Fibroblast of skin of right quadriceps (primary cell): ENCODE measurements around the gene OTOS.
A peak's percentile ranks its signal among the peaks of the same experiment; 100 is the strongest.

ENCODE experiments used
- DNase-seq: peaks from one replicate; pipeline ENCODE4 v3.0.0-alpha.2; 2013

The OTOS gene

DNA sequence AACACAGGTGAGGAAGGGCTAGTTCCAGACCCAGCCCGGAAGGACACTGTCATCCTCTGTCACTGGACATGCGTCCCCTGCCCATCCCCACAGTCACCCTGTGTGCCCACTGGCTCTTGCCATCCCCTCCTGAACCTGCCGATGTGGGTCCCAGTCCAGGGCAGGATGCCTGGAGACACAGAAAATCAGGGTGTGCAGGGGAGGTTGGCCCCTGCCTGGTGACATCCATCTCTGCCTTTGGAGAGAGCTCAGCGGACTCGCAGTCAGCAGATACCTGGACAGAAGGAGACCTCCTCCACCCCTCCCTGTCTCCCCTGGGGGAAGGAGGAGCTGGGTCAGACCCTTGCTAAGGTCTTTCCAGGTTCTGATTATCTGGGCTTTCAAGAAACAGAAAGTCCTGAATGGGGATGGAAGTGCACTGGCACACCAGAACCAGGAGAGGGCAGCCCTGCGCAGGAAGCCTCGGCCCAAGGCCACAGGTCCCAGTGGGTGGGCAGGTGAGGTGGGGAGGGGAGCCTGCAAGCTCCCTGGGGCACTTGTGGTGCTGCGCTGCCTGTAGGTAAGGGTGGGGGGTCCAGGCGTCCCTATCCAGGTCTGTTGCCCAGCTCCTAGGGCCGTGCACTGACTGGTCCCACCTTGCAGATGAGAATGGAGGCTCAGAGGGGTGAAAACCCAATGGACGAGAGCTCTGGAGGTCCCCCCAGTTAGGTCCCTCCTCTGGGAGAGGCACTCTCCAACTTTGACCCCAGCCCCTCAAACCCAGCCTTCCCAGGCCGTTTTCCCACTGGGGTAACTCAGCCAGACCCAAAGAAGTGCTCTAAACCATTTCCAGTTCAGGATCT is 9.7 kb upstream of the OTOS start:
- no peak for DNase-seq

DNA sequence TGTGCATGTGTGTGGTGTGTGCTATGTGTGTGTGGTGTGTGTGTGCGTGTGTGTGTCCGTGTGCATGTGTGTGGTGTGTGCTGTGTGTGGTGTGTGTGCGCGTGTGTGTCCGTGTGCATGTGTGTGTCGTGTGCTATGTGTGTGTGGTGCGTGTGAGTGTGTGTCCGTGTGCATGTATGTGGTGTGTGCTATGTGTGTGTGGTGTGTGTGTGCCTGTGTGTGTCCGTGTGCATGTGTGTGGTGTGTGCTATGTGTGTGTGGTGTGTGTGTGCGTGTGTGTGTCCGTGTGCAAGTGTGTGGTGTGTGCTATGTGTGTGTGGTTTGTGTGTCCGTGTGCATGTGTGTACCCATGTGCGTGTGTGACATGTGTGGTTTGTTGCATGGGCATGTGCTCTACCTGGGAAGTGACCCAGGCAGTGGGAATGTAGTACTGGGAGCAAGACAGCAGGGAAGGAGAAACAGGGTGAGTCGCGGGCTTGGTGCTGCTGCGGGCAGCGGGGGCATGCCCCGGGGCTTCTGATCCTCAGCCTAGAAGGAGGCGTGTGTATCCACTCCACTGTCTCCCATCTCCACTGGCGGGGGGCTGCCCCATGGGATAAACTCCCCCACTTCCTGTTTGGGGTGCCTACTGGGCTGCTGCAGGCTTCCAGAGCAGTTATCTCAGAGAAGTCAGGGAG is 7.6 kb upstream of the OTOS start:
- DNase-seq: no peak

DNA sequence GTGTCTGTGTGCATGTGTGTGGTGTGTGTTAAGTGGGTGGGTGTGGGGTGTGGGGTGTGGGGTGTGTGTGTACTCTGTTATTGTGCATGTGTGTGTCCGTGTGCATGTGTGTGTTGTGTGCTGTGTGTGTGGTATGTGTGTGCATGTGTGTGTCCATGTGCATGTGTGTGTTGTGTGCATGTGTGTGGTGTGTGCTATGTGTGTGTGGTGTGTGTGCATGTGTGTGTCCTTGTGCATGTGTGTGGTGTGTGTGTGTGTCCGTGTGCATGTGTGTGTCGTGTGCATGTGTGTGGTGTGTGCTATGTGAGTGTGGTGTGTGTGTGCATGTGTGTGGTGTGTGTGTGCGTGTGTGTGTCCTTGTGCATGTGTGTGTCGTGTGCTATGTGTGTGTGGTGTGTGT is 6.9 kb upstream of the OTOS start:
- no peak for DNase-seq

DNA sequence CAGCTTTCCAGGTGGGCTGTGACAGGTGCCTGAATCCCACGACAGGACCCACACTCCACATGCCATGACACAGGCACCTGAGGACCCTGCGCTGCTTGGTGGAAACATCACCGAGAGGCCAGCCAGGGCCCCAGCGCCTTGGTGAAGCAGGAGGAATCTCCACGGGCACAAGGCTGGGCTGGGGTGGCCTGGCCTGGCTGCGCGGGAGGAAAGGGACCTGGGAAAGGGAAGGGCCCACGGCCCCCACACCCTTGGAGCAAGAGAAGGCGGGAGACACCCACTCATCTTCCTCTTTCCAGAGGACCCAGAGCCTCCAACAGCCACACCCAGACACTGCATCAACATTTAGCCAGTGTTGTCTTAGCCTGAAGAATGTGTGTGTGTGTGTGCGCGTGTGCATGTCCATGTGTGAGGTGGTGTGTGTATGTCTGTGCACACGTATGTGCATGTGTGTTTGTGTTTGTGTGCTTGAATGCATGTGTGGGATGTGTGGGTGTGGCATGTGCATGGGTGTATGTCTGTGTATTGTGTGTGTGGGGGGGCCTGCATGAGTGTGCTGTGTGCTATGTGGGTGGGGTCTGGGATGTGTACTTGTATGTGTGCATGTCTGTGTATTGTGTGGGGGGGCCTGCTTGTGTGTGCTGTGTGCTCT is 6.3 kb upstream of the OTOS start:
- no peak for DNase-seq

DNA sequence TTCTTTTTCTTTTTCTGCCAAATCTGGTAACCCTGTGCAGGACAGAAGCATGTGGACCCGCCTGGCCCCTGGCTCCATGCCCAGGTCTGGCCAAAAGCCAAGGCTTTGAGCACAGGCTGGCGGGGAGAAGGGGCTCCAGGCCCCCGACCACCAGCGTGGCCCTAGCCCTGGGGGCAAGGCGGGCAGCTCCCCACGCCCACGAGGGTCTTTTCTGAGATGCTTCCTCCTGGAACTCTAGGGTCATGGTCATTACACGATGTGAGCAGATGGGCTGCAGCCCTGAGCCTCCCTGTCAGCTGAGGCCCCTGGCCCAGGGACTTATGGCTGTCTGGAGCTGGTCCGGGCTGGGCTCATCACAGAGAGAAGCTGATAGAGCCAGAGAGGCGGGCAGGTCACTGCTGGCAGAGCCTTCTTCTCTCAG is 5.7 kb upstream of the OTOS start:
- DNase-seq: no peak

DNA sequence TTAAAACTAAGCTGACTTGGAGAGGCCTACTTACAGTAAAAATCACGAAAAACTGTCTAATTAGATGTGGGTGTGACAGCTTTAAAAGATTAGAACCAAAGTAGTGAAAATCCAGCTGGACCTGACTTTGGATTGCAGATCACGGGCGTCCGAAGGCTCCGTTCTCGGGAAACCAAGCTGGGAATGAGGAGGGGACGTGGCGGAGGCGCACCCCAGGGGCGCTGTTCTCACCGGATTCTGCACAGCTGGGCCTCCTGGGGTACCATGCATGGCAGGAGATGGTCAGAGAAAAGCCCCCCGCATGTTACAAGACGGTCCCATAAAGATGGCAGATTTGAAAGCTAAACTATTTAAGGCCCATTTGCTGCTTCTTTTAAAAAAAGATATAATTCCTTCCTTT is 5.0 kb upstream of the OTOS start:
- no peak for DNase-seq

DNA sequence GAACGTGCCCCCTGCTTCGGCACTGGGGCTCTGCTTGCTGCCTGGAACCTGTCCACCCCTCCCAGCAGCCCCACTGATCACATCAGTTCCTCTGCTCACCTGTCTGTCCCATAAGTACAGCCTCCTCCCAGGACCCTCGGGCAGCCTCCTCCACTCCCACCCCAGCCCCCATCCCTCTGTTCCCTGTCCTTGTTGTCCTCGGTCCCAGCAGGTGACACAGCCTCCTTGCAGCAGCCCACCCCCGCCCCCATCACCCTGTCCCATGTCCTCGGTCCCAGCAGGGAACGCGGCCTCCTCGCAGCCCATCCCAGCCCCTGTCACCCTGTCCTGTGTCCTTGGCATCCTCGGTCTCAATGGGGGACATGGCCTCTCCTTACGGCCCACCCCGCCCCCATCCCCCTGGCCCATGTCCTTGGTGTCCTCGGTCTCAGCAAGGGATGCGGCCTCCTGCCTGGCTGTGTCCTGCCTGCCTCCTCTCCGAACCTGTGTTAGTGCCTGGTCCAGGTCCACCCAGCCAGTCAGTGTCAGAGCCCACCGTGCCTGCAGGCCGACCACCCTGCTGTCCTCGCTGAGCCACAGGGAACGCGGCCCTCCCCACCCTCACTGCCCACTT is 4.3 kb upstream of the OTOS start:
- no peak for DNase-seq

DNA sequence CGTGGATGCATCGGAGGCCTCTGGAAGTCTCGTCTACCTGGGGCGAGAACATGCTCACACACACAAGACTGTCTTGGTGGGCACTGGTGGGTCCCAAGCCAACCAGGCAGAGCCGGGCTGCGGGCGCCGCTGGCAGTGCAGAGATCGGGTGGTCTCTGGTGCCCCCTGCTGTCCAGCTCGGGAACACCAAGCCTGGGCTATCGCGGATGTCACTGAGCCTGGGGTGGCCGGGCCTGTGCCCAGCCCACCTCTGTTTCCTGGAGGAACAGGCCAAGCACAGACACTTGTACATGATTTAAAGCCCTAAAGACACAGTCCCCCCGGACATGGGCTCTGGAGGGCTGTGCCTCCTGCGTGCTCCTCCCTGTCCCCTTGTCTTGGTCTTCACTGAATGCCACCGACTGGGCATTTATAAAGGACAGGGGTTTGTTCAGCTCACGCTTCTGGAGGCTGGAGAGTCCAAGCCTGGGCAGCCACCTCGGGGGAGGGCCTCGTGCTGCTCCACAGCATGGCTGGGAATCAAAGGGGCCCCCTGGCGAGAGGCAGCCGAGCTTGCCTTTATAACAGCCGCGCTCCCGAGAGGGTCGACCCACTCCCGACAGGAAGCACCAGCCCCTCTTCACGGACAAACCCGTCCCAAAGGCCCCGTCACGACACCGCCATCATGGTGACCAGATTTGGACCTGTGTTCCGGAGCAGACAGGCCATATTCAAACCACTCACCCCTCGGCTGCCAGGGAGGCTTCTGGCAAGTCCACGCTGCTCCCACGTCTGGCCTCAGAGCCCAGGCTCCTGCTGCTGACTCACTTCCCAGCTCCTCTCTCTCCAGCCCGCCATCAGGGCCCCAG is 3.6 kb upstream of the OTOS start:
- DNase-seq: peak; percentile 32

DNA sequence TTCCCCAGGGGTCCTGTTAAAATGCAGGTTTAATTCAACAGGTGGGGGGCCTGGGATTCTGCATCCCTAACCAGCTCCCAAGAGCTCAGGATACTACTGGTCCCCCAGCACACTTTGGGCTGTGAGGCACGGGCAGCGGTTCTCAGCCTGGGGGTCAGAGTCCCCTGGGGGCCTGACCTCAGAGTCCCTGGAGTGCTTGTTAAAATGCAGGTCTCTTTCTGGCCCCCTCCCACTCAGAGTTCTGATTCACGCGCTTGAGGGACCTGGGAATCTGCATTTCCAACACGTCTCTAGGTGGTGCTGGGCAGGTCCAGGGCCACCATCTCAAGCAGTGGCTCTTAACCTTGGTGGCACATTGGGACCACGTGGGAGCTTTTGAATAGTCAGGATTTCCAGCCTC is 2.8 kb upstream of the OTOS start:
- DNase-seq: no peak

DNA sequence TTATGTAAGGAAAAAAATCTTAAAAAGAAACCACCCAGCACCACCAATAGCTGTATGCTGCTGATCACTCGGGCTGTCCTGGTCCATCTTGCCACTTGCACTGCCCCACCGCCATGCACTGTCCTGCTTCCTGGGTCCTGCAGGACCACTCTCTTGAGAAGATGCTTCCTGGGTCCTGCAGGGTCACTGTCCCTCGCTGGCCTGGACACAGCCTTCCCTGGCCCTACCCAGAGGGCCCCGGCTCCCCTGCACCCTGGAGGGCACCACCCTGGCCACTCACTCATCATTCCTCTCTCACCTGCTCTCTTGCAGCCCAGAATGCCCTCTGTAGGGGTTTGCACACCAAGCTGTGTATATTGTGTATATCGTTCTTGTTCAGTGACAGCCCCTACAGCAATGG is 2.4 kb upstream of the OTOS start:
- DNase-seq: no peak

DNA sequence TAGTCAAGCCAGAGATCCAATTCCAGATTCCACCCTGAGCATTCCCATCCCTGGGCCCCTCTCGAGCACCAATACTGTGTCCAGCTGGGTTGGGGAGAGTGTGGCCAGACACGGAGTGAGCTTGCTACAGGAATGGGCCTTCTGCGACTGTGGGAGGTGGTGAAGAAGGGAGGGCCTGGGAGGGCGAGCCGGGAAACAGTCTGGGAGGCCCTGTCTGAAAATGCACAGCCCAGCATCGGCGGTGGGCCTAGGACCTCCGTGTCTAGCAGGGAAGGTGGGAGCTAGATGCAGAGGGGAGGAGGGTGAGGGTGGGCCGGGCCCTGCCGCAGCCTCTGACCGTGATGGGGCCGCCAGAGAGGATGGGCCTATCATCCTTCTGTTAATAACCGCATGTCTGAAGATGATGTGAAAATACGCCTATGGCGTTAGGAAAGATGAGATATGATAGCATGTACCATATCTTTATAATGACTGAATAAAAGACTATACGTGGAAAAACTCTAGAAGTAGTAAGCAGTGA is 1.9 kb upstream of the OTOS start:
- no peak for DNase-seq

DNA sequence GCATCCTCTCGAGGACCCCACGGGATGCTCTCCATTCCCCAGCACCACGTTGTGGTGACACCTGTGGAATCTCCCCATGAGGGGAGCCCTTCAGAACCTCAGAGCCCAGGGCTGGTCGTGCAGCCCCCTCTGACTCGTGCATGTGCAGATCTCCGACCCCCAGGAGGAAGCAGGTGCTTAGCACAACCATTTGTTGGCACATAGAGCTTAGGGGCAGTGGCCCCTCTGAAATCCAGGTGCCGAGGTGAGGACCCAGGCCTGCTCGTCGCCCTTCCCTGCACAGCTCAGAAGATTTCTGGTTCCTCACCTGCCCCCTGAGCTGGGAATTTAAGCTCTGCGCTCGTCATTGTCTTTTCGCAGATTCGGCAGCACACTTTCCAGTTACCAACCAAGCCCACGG is 1.3 kb upstream of the OTOS start:
- no peak for DNase-seq

DNA sequence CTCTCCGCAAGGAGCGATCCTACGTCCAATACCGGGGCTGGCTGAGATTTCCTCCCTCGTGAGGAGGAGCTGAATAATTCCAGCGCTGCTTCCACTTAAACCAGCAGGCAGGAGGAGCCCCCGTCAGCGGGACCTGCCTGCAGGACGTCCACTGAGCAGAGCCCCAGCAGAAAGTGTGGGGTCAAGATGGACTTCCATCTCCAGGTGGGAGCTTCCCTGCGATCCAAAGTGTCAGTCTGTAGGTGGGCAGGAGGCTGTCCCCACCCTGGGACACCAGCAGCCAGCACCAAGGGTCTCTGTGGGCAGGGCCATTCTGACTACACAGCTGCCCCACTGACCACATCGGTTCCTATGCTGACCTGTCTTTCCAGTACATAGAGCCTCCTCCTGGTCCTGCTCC is 462 bp upstream of the OTOS start:
- no peak for DNase-seq

DNA sequence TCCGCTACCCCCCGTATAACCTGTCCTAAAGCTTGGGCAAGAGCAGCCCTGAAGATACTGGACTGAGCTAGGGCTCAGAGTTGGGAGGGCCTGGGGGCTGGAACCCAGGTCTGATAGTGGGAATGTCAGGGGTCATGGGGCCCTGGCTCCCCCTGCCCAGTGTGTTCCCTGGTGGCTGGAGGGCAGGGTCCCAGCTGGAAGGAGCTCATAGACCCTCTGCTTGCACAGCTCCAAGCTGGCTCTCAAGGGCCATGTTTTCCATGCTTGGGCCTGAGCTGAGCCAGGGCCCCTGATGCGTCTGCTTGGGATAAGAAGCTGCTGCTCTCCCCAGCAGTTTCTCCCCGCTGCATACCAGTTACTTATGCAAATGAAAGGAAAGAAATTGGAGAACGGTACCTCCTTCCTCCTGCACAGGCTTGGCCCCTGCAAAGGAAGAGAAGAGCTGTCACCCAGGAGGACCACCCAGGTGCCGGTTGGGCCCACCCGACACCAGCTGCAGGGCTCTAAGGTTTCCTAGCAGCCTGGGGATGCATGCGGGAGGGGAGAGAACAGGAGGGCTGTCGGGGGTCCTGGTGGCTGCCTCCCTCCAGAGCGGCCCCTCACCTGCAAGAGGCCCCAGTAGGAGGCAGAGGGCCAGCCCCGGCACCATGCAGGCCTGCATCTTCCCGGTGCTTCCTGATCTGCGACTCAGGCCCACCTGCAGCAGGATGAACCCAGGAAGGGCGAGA is 628 bp downstream of the OTOS start:
- DNase-seq: no peak

DNA sequence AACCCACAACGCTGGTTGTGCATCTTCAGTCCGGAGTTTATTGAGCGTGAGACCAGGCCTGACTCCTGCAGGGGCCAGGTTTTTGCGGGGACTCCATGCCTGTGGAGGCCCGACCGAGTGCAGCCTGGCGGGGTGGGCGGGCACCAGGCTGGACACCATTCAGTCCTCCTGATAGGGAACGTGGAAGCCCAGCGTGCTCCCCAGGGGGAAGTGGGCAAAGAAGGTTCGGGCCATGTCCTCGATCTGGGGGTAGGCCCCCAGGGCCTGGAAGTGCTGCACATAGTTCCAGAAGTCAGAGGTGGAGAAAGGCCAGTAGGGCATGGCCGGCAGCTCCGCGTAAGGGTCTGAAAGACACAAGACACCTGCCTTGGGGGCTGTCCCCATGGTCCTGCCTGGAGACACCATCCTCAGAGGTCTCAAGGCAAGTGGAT is 1.4 kb downstream of the OTOS start:
- no peak for DNase-seq

DNA sequence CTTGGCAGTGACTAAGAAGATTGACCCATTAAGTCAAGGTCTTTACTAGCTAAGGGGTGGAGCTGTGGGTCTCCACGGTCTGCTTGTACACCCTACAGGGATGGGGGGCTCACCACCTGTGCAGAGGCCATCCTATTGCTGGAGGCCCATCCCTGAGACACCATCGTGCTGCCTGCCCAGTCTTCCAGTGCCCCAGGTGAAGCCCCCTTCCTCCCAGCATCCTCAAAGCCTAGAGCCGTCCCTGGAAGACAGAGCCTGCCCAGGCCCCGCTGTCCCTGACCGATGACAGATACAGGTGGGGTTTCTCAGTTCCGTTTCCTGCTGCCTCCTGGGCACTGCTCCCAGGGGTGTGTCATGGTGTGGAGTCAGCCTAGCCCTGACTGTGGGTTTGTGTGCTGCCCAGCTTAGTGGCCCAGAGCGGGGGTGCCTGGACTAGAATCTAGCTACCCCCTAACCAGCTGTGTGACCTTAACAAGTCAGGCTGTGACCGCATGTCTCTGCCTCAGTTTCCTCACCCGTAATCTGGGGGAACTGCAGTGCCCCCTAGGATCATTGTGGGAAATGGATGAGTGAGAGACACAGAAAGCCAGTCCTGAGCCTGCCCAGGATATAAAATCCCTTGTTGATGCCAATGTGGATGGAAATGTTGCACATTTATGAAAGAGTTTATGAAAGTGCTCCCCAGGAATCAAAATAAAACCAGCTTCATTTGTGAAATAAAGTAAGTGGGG is 2.0 kb downstream of the OTOS start:
- no peak for DNase-seq

DNA sequence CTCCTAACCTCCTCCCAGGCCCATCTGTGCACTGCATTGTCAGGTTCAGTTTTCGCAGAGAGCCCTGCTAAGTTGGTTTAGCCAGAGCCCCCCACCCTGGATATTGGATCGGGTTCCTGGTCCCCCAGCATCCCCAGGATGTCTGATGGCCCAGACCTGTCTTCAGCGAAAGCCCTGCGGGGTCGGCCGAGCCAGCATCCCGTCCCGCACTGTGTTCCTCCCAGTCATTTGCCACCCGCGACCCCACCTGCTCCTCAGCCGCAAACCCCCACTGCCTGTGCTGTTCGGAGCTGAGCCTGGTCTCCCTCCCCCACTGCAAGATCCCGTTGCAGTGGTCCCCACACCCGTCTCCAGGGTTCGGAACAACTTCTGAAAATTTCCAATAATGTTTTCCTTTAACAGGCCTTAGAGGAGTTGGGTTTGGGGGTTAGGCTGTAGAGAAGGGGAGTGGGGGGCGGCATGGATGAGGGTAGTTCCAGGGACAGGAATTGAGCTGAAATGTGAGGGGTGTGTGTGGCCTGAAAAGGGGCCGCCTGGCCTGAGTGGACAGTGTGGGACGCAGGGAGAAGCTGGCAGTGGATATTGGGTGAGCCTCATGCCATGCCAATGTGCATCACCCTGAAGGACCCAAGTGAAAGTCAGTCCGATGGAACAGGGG is 2.7 kb downstream of the OTOS start:
- DNase-seq: no peak

DNA sequence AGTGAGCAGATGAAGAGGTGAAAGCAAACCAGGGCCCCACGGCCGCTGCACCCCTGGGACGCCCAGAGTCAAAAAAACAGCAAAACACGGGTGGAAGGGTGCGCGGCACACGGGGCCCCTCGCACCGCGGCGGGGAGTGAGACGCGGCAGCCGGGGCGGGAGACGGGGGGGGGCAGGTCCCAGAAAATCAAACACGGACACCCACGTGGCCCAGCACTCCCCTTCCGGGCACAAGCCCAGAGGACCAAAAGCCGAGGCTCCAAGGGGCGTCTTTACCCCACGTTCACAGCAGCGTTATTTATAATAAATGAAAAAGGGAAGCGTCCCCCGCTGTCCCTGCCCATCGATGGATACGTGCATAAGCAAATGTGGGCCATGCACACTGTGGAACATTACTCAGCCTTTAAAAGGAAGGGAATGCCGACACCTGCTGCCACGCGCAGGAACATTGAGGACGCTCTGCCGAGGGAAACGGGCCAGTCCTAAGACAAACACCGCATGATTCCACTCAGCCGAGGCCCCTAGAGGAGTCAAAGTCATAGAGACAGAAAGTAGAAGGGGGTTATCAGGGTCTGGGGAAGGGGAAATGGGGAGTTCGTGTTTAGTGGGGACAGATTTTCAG is 3.7 kb downstream of the OTOS start:
- no peak for DNase-seq

DNA sequence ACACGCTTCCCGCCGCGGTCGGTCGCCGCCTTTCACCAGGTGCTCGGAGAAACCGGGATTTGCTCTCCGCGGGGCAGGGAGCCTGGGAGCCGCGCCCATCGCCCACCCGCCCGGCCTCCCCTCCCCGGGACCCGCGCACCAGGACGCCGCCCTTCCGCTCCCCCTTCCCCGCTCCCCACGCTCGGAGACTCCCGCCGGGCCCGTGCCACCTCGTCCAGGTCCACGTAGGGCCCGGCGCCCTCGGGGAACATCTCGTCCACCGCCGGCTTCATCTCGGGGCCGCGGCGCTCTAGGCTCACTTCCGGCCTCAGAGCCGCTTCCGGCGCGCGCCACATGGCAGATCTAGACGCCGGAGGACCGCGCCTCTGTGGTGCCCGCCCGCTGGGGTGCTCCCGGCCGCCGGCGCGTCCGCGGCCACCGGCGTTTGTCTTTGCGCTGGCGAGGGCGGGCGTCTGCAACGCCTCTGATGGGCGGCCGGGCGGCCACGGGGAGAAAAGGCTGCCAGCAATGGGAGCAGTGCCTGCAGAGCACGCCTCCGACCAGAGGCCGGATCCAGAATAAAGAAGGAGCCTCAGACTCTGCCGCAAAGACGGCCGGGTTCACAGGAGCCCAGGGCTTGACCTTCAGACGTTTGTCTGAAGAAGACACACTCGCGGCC is 4.3 kb downstream of the OTOS start, which contains the start of gene COPS9:
Gene COPS9 (minus strand): TSS at position 293 of the 658 bp plus-strand sequence. CDS start 21 bp downstream, at position 272.
- DNase-seq: peak; percentile 87
